Measurements from ENCODE around the gene CA11. TPM values are rescaled to one million over a fixed set of nuclear protein-coding genes. Genes with fewer than 3 reads are reported as not detected.
A peak's percentile ranks its signal among the peaks of the same experiment; 100 is the strongest.

The CA11 gene
- total RNA-seq, 1 experiment from 2014 or later: not detected

DNA sequence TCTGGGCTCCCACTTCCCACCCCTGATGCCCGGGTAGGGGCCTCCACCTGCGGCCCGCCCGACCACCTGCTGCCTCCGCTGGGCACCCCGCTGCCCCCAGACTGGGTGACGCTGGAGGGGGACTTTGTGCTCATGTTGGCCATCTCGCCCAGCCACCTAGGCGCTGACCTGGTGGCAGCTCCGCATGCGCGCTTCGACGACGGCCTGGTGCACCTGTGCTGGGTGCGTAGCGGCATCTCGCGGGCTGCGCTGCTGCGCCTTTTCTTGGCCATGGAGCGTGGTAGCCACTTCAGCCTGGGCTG, 16.7 kb downstream of the CA11 start:
- no peak for DNase-seq (ENCODE audit: low read depth)

DNA sequence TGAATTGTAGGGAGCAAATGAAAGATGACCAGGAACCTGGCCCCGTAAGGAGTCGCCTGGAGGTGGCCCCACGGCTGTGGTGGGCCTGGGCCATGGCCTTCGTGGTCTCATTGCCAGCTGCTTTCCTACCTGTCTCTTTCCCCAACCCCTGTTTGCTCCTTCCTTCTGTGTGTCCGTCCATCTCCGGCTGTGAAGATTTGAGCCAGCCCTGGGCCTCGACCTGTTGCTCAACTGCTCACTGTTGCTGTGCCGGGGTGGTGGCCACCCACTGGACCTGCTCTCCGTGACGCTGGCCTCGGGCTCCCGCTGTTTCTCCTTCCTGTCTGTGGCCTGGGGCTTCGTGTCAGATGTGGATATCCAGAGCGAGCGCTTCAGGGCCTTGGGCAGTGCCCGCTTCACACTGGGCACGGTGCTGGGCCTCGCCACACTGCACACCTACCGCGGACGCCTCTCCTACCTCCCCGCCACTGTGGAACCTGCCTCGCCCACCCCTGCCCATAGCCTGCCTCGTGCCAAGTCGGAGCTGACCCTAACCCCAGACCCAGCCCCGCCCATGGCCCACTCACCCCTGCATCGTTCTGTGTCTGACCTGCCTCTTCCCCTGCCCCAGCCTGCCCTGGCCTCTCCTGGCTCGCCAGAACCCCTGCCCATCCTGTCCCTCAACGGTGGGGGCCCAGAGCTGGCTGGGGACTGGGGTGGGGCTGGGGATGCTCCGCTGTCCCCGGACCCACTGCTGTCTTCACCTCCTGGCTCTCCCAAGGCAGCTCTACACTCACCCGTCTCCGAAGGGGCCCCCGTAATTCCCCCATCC, 17.3 kb downstream of the CA11 start:
- DNase-seq (ENCODE audit: low read depth): no peak

DNA sequence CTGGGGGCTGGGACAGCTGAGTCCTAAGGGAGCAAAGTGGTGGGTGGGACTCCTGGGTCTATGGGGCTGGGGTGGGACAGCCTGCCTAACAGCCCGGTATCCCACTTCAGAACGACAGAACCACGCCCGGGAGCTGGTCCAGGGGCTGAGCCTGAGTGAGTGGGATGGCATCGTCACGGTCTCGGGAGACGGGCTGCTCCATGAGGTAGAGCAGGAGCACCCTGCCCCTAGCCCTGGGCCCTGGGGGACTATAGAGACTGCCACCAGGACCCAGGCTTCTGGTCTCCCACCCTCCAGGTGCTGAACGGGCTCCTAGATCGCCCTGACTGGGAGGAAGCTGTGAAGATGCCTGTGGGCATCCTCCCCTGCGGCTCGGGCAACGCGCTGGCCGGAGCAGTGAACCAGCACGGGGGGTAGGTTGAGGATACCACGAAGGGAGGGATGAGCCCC, 18.1 kb downstream of the CA11 start:
- DNase-seq (ENCODE audit: low read depth): no peak

DNA sequence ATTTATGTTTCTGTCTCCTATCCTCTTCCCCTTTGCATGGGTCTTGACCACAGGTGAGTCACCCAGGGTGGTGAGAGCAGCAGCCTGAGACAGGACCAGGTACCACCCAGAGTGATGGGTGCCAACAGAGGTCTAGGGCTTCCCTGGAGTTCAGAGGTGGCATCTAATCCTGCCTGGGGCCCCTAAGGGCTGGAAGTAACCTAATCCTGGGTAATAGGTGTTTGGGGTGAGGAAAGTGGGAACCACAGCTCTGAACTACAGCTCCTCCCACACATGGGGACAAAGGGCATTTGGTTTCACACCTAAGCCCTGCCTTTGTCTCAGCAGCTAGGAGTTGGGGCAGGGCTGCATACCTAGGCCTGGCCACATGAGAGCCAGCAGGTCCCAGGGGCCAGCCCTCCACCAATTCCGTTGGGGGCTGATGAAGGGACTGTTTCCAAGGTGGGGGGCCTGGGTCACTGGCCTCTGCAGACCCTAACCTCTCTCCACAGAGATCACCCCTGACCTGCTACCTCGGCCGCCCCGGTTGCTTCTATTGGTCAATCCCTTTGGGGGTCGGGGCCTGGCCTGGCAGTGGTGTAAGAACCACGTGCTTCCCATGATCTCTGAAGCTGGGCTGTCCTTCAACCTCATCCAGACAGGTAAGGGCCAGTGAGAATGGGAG, 18.7 kb downstream of the CA11 start:
- DNase-seq (ENCODE audit: low read depth): peak; percentile 63

DNA sequence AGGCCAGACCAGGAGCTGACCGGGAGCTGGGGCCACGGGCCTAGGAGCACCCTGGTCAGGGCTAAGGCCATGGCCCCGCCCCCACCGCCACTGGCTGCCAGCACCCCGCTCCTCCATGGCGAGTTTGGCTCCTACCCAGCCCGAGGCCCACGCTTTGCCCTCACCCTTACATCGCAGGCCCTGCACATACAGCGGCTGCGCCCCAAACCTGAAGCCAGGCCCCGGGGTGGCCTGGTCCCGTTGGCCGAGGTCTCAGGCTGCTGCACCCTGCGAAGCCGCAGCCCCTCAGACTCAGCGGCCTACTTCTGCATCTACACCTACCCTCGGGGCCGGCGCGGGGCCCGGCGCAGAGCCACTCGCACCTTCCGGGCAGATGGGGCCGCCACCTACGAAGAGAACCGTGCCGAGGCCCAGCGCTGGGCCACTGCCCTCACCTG, 20.1 kb downstream of the CA11 start:
- DNase-seq (ENCODE audit: low read depth): no peak

DNA sequence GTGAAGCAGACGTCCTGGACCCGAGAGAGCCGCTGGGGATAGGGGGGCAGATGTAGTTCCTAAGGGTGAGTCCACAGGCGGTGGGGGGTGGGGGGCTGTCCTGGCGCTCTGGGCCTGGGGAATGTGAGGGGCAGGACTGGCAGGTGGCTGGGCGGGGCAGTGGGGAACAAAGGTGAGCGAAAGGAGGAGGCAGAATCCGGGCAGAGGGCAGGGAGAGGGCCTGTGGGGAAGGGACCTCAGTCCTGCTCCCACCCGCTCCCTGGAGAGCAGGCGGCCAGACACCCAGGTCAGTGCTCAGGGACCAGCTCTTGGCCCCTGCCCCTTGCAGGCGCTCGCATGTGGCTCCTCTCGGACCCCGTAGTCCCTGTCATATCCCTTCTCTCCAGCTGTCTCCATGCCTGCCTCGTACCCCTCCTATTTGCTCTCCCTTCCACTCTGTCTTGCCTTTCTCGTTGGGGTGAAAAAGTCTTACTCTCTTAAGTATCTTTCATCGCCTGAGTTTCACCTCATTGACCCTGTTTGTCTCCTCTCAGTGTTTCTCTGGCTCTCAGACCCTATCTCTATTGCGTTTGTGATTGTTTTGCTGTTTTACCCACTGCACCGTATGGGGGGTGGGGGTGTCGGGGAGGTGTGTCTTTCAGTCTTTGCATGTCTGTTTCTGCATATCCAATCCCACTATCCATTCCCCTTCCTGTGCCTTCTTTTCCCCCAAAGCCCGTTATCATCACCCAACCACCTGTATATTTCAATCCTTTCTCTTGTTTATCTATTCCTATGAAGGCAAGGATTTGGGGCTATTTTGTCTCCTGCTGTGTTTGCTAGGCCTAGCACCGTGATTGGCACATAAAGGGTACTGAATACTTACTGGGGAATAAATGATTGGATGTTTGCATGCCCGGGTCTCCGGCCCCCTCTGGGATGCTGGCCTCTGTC, 20.9 kb downstream of the CA11 start:
- DNase-seq (ENCODE audit: low read depth): no peak

DNA sequence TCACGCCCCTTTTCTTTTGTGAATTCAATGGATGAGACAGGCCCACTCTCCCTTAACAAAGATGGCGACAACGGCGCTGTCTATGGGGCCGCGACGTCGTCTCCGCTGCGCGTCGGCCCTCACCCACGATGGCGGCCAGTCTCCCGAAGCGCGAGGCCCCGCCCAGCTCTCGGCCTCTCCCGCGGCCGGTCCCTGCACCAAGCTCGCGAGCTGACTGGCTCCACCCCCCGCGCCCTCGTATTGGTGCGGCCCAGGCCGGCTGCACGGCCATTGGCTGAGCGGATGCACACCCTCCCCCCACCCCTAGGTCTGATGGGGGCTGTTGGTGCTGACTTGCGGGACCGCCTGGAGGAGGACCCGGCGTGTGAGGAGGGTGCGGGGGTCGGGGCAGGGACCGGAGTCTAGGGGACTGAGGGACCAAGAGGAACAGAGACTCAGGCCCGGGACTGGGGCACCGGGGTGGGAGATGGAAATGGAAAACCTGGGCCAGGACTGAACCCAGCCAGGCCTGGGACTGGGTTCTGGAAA, 21.9 kb downstream of the CA11 start:
- peak; percentile 83 for DNase-seq (ENCODE audit: low read depth)

DNA sequence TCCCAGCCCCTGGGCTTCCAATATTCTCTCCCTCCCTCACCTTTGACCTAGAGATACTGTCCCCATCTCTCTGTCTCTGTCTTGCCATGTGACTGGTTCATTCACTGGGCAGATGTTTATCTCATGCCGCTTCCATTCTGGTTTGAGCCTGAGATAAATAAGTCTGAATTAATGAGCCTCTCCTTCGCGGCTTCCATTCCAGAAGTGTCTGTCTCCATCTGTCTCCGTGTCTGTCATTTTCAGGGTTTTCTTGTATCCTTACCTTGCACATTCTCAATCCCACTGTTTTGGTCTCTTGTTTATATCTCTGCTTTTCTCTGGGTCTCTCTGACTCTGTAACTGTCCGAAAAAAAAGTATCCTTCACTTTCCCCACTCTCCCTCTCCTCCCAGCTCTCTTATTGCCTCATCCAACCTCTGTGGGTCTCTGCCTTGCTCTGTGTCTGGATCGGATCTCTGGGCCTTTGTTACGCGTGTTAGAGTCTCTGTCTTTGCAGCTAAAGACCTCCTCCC, 22.4 kb downstream of the CA11 start:
- DNase-seq (ENCODE audit: low read depth): no peak

DNA sequence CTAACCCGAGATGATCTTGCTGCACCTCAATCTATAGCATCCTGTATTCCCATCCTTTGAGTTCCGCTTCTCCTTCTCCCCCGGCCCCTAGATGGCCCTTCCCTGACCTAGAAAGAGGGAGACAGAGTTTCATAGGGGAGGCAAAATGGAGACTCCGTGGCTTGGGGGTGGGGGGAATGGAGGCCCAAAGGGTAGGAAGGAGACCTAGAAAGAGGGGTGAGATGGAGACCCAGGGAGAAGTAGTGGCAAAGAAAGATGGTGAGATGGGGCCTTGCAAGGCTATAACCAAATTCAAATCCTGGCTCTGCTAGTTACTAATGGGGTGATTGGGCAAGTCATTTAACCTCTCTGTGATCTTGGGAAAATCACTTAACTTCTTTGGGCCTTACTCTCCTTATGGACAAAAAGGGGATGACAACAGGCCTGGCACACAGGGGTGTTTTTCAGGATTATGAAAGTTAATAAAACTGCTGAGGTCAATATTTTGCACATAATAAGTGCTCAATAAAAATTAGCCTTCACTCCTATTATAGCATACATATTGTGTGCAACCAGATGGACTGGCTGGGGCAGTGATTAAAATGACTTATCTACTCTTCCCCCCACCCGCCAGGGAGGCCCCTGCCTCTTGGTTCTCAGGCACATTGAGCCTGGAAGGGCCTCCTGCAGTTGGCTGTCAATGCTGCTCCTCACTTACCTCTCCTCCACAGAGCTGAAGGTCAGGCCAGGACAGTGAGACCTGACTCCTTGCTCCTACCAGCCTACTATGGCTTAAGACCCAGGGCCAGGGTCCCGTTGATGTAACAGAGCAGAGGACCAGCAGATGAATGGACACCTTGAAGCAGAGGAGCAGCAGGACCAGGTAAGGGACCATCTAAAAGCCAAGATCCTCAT, 26.0 kb downstream of the CA11 start:
- DNase-seq (ENCODE audit: low read depth): no peak

DNA sequence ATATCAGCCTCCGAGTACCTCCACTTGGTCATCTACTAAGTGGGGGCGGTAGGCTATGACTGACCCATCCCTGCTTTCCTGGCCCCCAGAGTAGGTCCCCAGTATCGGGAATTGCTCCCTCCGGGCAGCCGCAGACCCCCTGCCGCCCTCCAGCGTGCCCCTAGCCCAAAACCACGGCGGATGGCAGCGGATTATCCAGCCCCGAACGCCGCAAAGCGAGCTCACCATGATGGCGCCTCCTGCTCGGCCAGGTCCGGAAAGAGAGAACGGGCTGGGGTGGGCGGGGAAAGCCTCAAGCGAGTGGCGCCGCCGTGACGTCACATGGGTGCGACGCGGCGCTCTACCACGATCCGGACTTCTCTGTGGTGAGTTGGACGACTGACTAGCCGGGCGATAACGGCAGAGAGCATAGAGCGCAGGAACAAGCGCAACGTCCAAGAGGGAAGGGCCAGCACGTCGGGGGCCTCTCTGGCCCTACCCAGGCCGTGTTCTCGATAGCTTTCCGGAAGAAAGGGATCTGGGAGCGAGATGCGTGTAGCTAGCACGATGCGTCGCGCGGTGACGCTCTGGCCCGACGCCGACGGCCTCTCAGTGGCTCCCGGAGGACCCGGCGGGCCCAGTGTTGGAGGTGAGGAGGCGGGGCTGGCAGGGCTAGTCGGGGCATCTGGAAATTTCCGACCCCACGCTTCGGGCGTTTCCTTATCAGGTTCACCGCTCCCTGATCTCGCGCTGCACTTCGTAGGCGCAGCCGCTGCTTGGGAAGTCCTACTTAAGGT, 26.9 kb downstream of the CA11 start, which contains the start of the genes RPL18 and SPHK2:
Gene RPL18, minus strand, starts transcription at position 263 of the 776 bp plus-strand sequence. Its CDS starts 35 bp downstream, at position 228.
Gene SPHK2, plus strand, starts transcription at position 591 of the 776 bp plus-strand sequence. CDS start 1,009 bp downstream, outside the sequence.
- DNase-seq (ENCODE audit: low read depth): peak; percentile 100

DNA sequence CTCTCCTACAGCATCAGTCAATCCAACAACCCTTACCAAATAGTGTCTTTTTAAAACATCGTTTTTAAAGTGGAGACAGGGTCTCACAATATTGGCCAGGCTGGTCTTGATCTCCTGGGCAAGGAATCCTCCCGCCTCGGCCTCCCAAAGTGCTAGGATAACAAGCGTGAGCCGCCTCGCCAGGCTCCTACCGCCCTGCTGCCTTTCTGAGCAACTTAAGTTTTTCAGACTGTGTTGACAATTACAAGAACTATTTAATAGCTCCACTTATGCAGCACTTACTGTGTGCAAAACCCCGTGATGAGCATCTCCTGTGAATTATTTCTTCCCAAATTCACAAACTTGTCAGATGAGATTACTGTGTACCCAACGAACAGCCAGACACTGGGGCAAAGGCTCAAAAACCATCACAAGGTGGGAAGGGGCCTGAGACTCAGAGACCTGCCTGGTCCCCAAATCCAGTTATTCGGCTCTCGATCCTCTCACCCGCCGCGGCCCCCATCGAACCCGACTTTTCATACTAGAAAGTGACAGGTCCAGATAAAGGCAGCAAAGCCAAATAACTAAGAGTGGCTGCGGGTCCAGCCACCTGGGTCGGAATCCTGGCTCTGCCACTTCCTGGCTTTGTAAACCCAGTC, 27.6 kb downstream of the CA11 start:
- no peak for DNase-seq (ENCODE audit: low read depth)

DNA sequence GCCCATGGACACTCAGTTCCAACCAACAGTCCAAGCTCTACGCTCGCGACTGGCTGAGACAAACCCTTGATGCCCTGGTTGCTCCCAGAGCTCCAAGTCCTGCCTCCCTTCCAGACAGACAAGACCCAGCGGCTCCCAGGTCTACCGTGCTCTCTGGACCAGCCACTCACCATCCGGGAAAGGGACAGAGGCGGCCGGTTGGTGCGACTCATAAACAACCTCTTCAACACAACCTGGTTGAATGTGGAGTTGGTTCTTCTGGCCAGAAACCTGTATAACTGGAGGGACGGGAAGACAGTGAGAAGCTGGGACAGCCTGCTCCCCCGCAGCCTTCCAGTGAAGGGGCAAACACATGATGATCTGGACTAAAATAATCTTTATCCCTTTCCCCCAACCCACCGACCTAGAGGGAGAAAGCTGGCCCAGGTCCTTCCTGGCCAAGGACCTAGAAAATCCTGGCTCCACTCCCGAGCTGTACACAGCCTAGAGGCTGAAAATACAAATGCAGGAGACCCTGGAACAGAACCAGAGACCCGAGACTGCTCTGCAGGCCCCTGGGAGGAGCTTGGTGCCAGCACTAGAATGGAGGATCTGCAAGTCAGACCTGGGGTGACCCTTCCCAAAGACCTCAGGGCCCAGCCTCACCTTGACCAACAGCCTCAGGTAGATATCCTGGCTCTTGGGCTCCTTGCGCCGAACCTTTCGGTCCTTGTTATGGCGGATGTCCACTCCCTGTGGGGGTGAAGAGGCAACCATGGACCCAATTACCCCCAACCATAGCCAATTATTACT, 28.6 kb downstream of the CA11 start:
- no peak for DNase-seq (ENCODE audit: low read depth)

DNA sequence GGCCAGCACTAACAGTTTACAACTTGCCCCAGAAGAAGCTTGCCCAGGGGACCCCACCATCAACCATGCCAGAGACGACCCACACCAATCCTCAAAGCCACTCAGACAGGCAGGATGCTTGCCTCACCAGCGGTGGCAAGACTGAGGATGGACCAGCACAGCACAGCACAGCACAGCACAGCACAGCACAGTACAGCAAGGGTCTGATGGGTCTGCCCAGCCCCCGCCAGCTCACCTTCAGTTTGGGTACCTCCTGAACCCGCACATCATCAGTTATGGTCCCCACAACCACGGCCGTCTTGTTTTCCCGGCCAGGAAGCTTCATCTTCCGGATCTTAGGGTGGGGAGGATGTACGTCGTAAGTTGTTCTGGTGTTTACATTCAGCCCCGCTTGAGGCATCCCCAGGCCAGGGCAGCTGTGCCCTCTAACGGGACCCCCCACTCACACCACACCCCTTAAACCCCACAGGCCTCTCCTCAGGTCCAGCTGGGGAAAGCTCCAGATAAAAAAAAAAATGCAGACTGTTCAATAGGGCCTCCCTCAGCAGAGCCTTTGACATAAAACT, 29.4 kb downstream of the CA11 start:
- DNase-seq (ENCODE audit: low read depth): no peak

DNA sequence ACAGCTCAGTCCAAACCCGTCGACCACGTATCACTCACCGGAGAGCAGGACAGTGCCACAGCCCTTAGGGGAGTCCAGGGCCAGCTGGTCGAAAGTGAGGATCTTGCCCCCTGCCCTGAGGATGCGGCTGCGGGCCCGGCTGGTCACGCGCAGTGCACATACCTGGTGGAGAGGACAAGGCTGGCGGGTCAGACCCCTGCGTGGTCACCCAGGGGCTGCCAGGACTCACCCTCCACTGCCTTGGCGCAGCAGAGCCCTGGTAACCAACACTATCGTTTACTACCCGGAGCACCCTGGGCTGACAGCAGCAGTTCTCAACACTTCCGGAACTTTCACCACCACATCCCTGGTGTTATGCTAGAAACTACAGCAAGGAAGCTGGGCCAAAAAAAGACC, 29.9 kb downstream of the CA11 start:
- no peak for DNase-seq (ENCODE audit: low read depth)

DNA sequence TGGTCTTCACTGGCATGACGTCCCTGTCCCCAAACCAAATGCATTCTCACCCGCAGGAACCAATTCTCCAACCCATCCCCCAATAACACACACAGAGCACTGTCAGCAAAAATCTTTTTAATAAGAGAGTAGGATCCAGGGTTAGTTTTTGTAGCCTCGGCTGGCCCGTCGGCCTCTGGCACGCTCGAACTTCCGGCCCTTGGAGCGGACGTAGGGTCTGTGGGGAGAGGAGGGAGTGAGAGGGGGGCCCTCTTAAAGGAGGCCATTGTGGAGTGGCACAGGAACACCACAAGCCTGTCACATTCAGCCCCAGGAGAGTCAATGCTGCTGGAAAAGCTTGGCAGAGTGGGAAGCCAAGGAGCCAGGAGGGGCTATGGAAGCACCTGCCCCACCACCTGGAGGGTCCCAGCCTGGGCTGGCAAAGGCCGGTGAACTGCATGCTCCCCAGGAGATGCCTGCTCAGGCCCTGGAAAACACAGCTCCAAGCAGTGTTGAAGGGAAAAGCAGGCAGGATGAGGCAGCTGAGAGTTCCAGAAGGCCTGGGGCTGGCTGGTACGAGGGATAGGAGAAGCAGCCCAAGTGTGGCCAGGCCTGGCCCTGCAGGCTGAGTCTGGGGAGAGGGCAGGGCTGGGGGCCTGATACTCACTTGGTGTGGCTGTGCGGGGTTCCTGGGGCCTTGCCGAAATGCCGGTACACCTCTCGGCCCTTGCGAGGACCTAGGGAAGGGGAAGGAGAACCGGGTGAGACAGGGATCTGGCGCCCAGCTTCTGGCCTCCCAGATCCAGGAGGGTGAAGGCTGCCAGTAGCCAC, 30.6 kb downstream of the CA11 start:
- no peak for DNase-seq (ENCODE audit: low read depth)

DNA sequence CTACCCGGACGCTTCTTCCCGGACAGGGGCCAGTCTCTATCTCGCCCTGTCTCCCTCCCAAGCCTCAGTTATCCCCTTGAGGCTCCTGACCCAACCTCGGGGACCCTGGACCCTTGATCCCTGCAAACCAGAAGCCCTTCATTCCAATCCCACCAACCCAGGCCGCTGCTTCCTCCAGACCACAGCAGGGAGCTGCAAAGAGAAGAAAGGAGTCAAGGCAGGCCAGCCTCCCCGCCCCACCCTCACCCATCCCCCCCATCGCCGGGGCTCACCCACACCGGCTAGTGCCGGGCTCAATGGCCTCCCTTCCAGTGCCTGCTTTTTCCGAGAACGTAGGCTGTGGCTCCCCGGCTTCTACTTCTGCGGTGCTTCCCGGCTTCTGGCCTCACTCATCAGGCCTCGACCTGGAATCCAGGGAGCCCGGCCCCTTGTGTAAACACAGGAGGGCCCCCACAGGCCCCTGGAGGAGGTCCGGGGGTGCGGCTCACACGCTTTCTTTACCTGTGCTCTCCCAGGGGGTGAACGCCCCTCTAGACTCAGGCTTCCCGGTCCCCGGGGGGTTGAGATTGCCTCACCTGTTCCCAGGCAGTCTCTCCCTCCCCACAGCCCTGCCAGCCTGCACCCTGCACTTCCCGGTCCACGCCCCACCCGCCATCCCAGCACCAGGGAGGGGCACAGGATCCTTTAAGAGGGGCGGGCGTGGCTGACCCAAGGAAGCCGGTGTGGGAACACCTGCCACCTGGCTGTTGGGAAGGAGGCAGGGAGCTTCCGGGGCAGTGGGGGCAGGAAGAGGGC, 31.4 kb downstream of the CA11 start, which contains the start of gene FAM83E:
Gene FAM83E, minus strand, starts transcription at position 641 of the 795 bp plus-strand sequence. CDS start 1,704 bp downstream, outside the sequence.
- peak; percentile 46 for DNase-seq (ENCODE audit: low read depth)
